SU-DHL-6 (cell line): ENCODE measurements around the gene CBX6.

ENCODE experiments used
- EZH2phosphoT487 ChIP-seq: fragments of 200-600 bp; sonication (generic), shearing (Covaris generic); conservative IDR thresholded peaks from 2 replicates; pipeline ENCODE4 v1.6.1; 2018; ENCODE audit warnings: mild to moderate bottlenecking, antibody characterized with exemption, low read length, moderate library complexity, mixed read lengths
- TF ChIP-seq, protein P1 (sequence below): fragments of 200-600 bp; sonication (generic); IDR thresholded peaks from one replicate; pipeline ENCODE4 v1.5.1; 2017; ENCODE audit warnings: antibody characterized with exemption, mild to moderate bottlenecking, low read length, moderate library complexity; ENCODE audit not compliant: insufficient read depth, poor library complexity, severe bottlenecking

GRCh38 chr22:38850941-38851849 is 20.8 kb downstream of the CBX6 start:
- TF ChIP-seq, protein P1, sequence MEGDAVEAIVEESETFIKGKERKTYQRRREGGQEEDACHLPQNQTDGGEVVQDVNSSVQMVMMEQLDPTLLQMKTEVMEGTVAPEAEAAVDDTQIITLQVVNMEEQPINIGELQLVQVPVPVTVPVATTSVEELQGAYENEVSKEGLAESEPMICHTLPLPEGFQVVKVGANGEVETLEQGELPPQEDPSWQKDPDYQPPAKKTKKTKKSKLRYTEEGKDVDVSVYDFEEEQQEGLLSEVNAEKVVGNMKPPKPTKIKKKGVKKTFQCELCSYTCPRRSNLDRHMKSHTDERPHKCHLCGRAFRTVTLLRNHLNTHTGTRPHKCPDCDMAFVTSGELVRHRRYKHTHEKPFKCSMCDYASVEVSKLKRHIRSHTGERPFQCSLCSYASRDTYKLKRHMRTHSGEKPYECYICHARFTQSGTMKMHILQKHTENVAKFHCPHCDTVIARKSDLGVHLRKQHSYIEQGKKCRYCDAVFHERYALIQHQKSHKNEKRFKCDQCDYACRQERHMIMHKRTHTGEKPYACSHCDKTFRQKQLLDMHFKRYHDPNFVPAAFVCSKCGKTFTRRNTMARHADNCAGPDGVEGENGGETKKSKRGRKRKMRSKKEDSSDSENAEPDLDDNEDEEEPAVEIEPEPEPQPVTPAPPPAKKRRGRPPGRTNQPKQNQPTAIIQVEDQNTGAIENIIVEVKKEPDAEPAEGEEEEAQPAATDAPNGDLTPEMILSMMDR = no peak
- TF ChIP-seq EZH2phosphoT487 = no peak
